Epithelial cell of proximal tubule (primary cell): ENCODE results near the gene FBXL7. TPM values are rescaled to one million over a fixed set of nuclear protein-coding genes. Genes with fewer than 3 reads are reported as not detected.

Source experiments
- DNase-seq: peaks from one replicate; pipeline ENCODE4 v3.0.0-alpha.2; 2011; ENCODE audit warnings: low read depth
- H3K4me3 ChIP-seq: 2 replicates; pipeline ENCODE4 v1.5.1; 2011; ENCODE audit warnings: low read depth, mild to moderate bottlenecking, low read length
- CTCF ChIP-seq: conservative IDR thresholded peaks from 2 replicates; pipeline ENCODE4 v1.5.1; 2012; ENCODE audit warnings: low read depth, mild to moderate bottlenecking, low read length
- total RNA-seq: library from RNA; depleted of rRNA; stranded (reverse); fragments of >200 nt; gene quantifications from 2 replicates; pipeline ENCODE4 v1.2.3, GENCODE V29; 2015

Gene FBXL7
- total RNA-seq, 1 donor from 2014 or later = 5.6 TPM

- TF ChIP-seq CTCF = no peak
- no peak for DNase-seq
- no peak overlapping the region for H3K4me3 ChIP-seq
Observed at GRCh38 chr5:15510831-15511230, 10.9 kb downstream of the FBXL7 start.

GRCh38 chr5:15513431-15513830 lies 13.5 kb downstream of the FBXL7 start:
- no peak overlapping the region for H3K4me3 ChIP-seq
- TF ChIP-seq CTCF = no peak
- no peak for DNase-seq

- no peak overlapping the region for H3K4me3 ChIP-seq
- TF ChIP-seq CTCF = no peak
- DNase-seq = no peak
Observed at GRCh38 chr5:15513911-15514310, 13.9 kb downstream of the FBXL7 start.

DNA sequence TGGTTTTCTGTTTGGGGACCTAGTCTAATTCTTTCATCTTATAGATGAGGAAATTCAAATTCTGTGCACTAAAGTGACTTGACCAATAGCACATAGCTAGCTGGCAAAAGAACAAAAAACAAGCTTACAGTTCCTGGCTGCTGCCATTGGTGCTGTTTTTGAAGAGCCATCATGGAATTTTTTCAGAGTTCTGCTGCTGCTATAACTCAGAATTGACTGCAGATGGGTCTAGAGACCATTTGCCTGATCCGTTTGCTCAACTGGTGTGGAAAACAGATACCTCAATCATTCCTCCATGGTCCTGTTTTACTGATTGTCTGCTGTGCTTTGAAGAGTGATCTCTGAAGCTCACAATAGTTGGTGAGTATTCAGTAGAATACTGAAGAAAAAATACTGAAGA lies 15.2 kb downstream of the FBXL7 start:
- no peak for DNase-seq
- no peak overlapping the region for H3K4me3 ChIP-seq
- no peak for TF ChIP-seq CTCF

DNA sequence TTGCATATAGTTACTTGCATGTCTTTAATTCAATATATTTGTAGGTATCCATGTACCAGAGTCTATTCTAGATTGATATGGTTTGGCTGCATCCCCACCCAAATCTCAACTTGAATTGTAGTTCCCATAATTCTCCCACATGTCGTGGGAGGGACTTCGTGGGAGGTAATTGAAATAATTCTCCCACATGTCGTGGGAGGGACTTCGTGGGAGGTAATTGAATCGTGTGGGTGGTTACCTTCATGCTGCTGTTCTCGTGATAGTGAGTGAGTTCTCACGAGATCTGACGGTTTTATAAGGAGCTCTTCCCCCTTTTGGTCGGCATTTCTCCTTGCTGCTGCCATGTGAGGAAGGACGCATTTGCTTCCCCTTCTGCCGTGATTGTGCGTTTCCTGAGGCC lies 16.5 kb downstream of the FBXL7 start:
- H3K4me3 ChIP-seq = no peak overlapping the region
- TF ChIP-seq CTCF = no peak
- DNase-seq = no peak

DNA sequence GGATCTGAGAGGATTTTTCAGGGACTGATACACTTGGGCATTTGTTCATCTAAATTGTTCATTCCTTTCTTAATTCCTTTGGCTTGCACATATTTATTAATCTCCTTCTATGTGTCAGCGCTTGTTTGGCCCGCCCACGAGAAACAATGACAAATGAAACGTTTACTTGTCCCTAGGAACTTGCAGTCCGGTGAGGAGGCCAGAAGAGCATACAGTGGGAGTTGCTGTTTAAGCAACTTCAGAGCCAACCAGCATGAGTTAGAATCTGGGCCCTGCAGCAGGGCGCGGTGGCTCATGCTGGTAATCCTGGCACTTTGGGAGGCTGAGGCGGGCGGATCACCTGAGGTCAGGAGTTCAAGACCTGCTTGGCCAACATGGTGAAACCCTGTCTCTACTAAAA lies 18.8 kb downstream of the FBXL7 start:
- no peak for DNase-seq
- no peak overlapping the region for H3K4me3 ChIP-seq
- no peak for TF ChIP-seq CTCF

DNA sequence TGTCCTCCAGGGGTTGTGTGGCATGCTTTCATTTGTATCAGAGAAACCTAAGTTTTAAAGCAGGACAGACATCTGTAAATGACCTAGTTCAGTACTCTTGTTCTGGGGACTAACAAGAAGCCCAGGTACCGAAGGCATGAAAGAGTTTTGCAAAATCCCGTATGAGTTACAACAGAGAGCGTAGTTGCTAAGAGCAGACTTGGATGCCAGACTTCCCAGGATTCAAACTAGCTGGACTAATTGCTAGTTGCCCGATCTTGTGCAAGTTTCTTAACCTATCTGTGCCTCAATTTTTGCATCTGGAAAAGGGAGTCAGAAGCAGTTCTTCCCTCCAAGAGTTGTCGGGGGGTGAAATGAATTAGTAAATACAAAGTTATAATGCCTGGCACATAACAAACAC lies 20.9 kb downstream of the FBXL7 start:
- no peak overlapping the region for H3K4me3 ChIP-seq
- DNase-seq = no peak
- TF ChIP-seq CTCF = no peak
